SKM-1 (cell line): Measurements from ENCODE around the gene RAB35.

Experiments
- DNase-seq: peaks from one replicate; lab custom pipeline; 2025; ENCODE audit not compliant: unreplicated experiment; lab: John Stamatoyannopoulos, UW

Gene RAB35

GRCh38 chr12:120116441-120116791, at the start of gene RAB35:
TSS of gene RAB35 (minus strand) at chr12:120116753. CDS start at chr12:120116650, 103 bp downstream.
- no peak for DNase-seq

GRCh38 chr12:120164293-120164692, 47.7 kb upstream of the RAB35 start:
- DNase-seq, result no peak

- no peak for DNase-seq
These were observed 46.2 kb upstream of the RAB35 start for GRCh38 chr12:120162763-120163162.

- no peak for DNase-seq
These were observed 45.3 kb upstream of the RAB35 start for GRCh38 chr12:120161852-120162251.

GRCh38 chr12:120159509-120160237, 43.1 kb upstream of the RAB35 start:
- DNase-seq, result no peak

GRCh38 chr12:120158351-120158750, 41.8 kb upstream of the RAB35 start:
- DNase-seq, result no peak

- DNase-seq, result no peak
These were observed 41.1 kb upstream of the RAB35 start for GRCh38 chr12:120157678-120158077.

- no peak for DNase-seq
These were observed 40.0 kb upstream of the RAB35 start for GRCh38 chr12:120156315-120157259.

- DNase-seq, result no peak
These were observed 38.5 kb upstream of the RAB35 start for GRCh38 chr12:120155072-120155471.

GRCh38 chr12:120150919-120151525, 34.5 kb upstream of the RAB35 start:
- no peak for DNase-seq

GRCh38 chr12:120148011-120148410, 31.5 kb upstream of the RAB35 start:
- DNase-seq, result no peak

GRCh38 chr12:120145164-120145563, 28.6 kb upstream of the RAB35 start:
- no peak for DNase-seq

- no peak for DNase-seq
These were observed 27.7 kb upstream of the RAB35 start for GRCh38 chr12:120144215-120144614.

GRCh38 chr12:120142231-120142877, 25.8 kb upstream of the RAB35 start:
- no peak for DNase-seq

- DNase-seq, result no peak
These were observed 24.8 kb upstream of the RAB35 start for GRCh38 chr12:120141336-120141735.

GRCh38 chr12:120140603-120141002, 24.1 kb upstream of the RAB35 start:
- no peak for DNase-seq

- no peak for DNase-seq
These were observed 23.4 kb upstream of the RAB35 start for GRCh38 chr12:120139958-120140357.

GRCh38 chr12:120138366-120138765, 21.8 kb upstream of the RAB35 start:
- no peak for DNase-seq

- DNase-seq, result no peak
These were observed 21.3 kb upstream of the RAB35 start for GRCh38 chr12:120137833-120138232.

- DNase-seq, result no peak
These were observed 19.7 kb upstream of the RAB35 start for GRCh38 chr12:120136093-120136770.
